Parathyroid adenoma (tissue), 2 donors: Measurements from ENCODE around the gene TBC1D3B.

Source experiments
- H2AFZ ChIP-seq: fragments of 300-600 bp; sonication (generic); one replicate; pipeline ENCODE4 v1.7.0; 2017; ENCODE audit warnings: antibody characterized with exemption, mild to moderate bottlenecking
- H3K27ac ChIP-seq: fragments of 300-600 bp; sonication (generic); one replicate; pipeline ENCODE4 v1.7.0; 2017
- H3K27me3 ChIP-seq: fragments of 300-600 bp; sonication (generic); one replicate; pipeline ENCODE4 v1.7.0; 2017; ENCODE audit warnings: low read length; ENCODE audit not compliant: control insufficient read depth, insufficient read depth
- H3K36me3 ChIP-seq: fragments of 300-600 bp; sonication (generic); one replicate; pipeline ENCODE4 v1.7.0; 2017; ENCODE audit warnings: low read length; ENCODE audit not compliant: control insufficient read depth, insufficient read depth
- H3K4me1 ChIP-seq: fragments of 300-600 bp; sonication (generic); one replicate; pipeline ENCODE4 v1.7.0; 2017; ENCODE audit warnings: control low read depth
- H3K4me2 ChIP-seq: fragments of 300-600 bp; sonication (generic); one replicate; pipeline ENCODE4 v1.7.0; 2017; ENCODE audit warnings: low read length
- H3K4me3 ChIP-seq: fragments of 300-600 bp; sonication (generic); one replicate; pipeline ENCODE4 v1.7.0; 2017; ENCODE audit warnings: low read depth, low read length
- H3K79me2 ChIP-seq: fragments of 300-600 bp; sonication (generic); one replicate; pipeline ENCODE4 v1.7.0; 2017; ENCODE audit warnings: control low read depth
- H3K9ac ChIP-seq: fragments of 300-600 bp; sonication (generic); one replicate; pipeline ENCODE4 v1.7.0; 2017; ENCODE audit warnings: mild to moderate bottlenecking
- H3K9me3 ChIP-seq: fragments of 300-600 bp; sonication (generic); one replicate; pipeline ENCODE4 v1.7.0; 2017; ENCODE audit warnings: low read length; ENCODE audit not compliant: control insufficient read depth
- CTCF ChIP-seq: fragments of 300-600 bp; sonication (generic); IDR thresholded peaks from one replicate; pipeline ENCODE4 v1.7.0; 2017; ENCODE audit warnings: antibody characterized with exemption, mild to moderate bottlenecking
- donor health status: primary hyperparathyroidism.

TBC1D3B gene

GRCh38 chr17:36128411-36128978, 47.9 kb downstream of the TBC1D3B start:
- Histone ChIP-seq H3K27me3 (no peaks in the 10 kb centered on the region), H3K4me3 (no peak overlapping the region), H3K27ac (no peak overlapping the region), H2AFZ (no peak overlapping the region), H3K36me3 (no peaks in the 10 kb centered on the region), H3K9ac (no peak overlapping the region), H3K4me2 (no peak overlapping the region), H3K9me3 (no peaks in the 10 kb centered on the region), H3K4me1 (peaks cover 11% of the 10 kb centered on the region), H3K79me2 (no peaks in the 10 kb centered on the region)
- TF ChIP-seq CTCF = no peak

GRCh38 chr17:36127911-36128310, 48.5 kb downstream of the TBC1D3B start:
- Histone ChIP-seq H3K9ac (no peak overlapping the region), H3K4me1 (peaks cover 10% of the 10 kb centered on the region), H3K4me2 (no peak overlapping the region), H2AFZ (no peak overlapping the region), H3K9me3 (no peaks in the 10 kb centered on the region), H3K4me3 (no peak overlapping the region), H3K27ac (no peak overlapping the region), H3K36me3 (no peaks in the 10 kb centered on the region), H3K27me3 (no peaks in the 10 kb centered on the region), H3K79me2 (no peaks in the 10 kb centered on the region)
- TF ChIP-seq CTCF = no peak

GRCh38 chr17:36127199-36127893, 49.1 kb downstream of the TBC1D3B start:
- H3K27ac ChIP-seq = no peak overlapping the region

GRCh38 chr17:36124879-36125824, 51.3 kb downstream of the TBC1D3B start:
- no peaks in the 10 kb centered on the region for H3K27me3 ChIP-seq
- H3K27ac ChIP-seq = no peak overlapping the region
- H3K36me3 ChIP-seq = no peaks in the 10 kb centered on the region
- H3K4me1 ChIP-seq = no peaks in the 10 kb centered on the region
- no peak overlapping the region for H3K4me2 ChIP-seq
- no peak overlapping the region for H3K9ac ChIP-seq
- TF ChIP-seq CTCF = no peak
- H3K9me3 ChIP-seq = no peaks in the 10 kb centered on the region
- H2AFZ ChIP-seq = no peak overlapping the region
- H3K4me3 ChIP-seq = no peak overlapping the region
- no peaks in the 10 kb centered on the region for H3K79me2 ChIP-seq

More at GRCh38 chr17:36127199-36127893, 49.1 kb downstream of the TBC1D3B start:
- Histone ChIP-seq H3K4me2 (no peak overlapping the region), H3K27me3 (no peaks in the 10 kb centered on the region), H3K9me3 (no peaks in the 10 kb centered on the region), H3K4me1 (peaks cover 4% of the 10 kb centered on the region), H2AFZ (no peak overlapping the region), H3K4me3 (no peak overlapping the region), H3K79me2 (no peaks in the 10 kb centered on the region), H3K9ac (no peak overlapping the region), H3K36me3 (no peaks in the 10 kb centered on the region)
- no peak for TF ChIP-seq CTCF
